Activated effector memory CD4-positive, alpha-beta T cell treated with Interleukin-2 at 50 U/mL for 16 hours (primary cell): ENCODE results near the gene NABP1.

Source experiments
- DNase-seq: peaks from one replicate; pipeline ENCODE4 v3.0.0-alpha.2; 2020

NABP1 gene

DNA sequence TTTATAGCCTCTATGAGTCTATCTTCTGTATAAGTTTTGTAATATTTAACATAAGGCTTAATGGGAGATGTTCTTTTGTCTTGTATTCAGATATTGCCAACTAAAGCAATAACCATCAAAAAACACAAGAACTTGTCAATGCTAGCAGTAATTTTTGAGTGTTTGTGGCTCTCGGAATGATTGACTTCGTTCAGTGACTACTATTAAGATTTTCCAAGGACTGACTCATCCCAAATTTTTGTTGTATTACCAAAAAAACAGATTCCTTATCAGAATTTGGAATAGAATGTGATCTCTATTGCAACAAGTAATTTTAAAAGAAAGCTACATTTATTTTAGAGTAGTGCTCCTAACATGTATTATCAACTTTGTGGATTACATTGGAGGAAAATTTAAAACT is 8.1 kb downstream of the NABP1 start:
- DNase-seq, result no peak

DNA sequence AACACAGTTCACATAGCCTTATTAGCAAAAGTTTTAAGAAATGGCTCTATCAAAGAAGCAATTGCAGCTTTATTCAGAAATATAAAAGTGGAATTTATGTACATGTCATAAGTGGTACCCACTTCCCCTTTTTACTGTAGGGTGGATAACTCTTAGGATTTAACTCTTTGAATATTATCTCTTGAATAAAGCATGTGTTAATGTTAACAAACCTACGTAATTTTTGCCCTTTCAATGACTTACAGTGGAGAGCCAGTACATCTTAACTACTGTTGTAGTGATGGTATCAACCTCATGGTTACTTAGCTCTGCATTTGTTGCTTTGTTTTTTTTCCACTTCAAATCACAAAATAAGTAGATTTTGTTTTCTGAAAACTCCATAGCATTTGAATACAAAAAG is 8.8 kb downstream of the NABP1 start:
- DNase-seq, result no peak

DNA sequence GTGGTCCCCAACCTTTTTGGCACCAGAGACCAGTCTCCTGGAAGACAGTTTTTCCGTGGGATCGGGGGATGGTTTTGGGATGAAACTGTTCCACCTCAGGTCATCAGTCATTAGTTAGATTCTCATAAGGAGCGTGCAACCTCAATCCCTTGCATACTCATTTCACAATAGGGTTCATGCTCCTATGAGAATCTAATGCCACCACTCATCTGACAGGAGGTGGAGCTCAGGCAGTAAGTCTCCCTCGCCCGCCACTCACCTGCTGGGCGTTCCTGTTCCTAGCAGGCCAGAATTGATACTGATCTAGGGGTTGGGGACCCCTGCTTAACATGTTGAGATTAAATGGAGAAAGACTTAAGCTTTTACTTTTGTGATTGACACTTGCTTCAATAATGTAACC is 9.9 kb downstream of the NABP1 start:
- no peak for DNase-seq

DNA sequence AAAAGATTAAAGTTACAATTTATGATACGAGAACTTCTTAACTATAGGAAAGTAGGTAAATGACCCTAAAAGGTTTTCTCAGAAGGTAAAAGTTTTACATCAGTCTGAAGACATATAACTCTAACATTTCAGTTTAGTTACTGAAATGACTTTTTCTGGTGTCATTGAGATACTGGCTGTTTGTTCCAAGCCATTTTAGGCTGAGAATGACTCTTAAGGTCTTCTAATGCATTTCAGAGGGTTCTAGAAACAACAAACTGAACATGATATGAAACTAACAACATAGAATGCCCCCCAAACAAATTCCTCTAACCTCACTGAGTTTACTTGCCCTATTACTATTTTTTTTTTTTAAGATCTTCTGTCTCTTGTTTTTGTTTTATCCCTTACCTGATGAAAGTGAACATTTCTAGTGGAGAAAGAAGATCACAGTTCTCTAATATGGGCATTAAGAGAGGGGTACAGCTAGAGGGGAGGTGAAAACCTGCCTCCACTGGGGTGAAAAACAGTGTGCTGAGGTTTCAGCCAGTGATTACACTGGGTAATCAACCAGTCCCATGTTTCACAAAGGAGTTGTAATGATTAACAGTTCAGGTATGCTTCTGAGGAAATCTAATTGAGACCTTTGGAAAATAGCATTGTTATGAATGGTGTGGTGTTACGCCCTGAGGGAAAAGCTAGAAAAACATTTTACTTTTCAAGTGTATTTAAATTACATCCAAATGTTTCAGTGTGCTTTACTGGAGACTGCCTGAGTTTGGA is 11.2 kb downstream of the NABP1 start:
- no peak for DNase-seq

DNA sequence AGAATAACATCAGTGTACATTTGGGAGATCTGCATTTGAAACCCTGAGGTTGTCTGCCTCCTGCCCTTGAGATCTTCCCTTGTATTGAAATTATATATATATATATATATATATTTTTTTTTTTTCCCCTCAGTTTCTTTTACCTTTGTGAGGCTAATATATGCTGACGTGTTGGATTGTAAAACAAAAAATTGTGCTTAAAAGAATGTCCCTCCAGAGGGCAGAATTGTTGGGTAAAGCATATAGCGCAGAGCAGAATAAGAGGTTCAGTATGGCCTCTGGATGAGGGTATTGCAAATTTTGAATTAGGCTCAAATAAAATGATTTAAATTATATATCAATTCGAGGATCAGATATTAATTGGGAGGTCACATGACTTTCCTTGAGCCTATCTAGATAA is 12.4 kb downstream of the NABP1 start:
- DNase-seq, result no peak

DNA sequence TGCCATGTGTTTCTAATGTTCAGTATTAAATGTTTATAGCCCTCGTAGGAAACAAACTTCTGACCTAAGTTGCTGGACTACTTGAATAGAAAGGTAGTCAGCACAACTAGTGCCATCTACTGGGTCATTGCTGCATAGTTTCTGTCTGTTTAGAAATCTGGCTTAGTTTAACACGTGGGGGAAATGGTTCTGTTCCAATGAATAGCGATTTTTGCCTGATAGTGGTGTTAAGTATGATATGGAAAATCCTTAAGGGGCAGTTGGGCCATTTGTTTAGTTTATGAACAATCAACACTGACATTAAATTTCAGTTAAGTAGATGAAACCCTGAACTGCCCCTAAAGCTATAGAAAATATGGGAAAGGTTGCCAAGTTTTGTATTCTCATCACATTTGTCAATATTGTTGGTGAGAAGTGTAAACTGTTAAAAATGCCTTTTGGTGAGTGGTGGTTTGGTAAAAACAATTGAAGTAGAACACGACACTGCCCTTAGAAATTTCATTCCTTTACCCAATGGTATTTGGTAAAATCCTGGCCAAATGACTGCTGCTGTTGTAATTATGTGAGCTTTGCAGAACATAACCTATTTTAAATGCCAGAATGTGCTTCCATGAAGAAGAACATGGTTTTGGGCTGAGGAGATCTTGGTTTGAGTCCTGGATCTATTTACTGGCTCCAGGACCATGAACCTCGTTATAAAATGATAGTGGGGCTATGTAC is 13.2 kb downstream of the NABP1 start:
- DNase-seq, result no peak

DNA sequence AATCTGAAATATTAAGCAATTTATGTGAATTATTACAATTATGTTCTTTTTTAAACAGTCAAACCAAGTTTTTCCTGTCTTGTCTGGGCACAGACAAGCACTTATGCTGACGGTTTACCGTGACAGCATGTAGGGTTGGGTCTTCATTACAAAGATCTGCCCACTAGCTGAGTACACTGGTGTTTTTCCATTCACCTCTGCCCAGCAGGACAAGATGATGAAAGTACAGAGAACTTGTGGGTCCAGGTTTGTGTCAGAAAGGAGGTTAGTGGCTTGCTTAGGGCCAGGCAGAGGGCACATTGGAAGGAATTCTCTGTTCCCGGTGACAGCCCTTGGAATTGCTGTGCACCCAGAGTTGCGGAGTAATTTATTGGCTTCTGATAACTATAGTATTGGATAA is 14.0 kb downstream of the NABP1 start:
- DNase-seq, result no peak

DNA sequence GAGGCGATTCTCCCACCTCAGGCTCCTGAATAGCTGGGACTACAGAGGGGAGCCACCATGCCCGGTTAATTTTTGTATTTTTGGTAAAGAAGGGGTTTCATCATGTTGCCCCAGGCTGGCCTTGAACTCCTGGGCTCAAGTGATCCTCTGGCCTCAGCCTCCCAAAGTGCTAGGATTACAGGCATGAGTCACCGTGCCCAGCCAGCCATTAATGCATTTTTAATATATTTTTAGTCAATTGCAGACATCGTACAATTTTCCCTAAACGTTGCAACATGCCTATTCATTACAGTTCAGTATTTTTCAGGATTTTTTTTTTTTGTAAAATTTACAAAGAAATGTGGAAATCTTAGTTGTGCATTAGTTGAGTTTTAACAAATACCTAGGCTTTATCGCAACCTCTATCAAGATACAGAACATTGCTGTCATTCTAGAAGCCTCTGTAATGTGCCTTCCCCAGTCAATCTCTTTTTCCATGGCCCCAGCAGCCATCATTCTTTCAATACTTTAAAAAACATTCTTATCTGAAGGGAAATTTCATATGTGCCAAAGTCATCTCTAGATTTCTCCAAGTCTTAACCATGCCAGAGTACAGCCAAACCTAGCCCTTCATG is 14.7 kb downstream of the NABP1 start:
- DNase-seq, result no peak

DNA sequence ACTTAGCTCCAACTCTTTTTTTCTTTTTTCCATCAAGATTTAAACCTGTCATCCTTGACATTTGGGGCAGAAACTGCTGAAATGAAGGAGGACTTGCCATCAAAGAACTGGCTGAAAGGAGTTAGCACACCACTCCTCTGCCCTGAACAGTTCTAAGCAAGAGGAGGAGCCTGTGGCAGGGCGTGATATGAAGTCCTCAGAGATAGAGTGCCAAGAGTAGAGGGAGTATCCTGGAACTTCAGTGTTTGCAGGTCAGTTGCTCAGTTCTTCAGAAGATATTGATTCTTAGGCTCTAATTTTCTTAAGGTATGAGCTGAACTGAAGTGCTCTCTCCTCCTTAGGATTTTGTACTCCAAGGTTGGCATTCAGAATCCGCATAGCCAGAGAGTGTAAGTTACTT is 15.2 kb downstream of the NABP1 start:
- DNase-seq, result no peak

DNA sequence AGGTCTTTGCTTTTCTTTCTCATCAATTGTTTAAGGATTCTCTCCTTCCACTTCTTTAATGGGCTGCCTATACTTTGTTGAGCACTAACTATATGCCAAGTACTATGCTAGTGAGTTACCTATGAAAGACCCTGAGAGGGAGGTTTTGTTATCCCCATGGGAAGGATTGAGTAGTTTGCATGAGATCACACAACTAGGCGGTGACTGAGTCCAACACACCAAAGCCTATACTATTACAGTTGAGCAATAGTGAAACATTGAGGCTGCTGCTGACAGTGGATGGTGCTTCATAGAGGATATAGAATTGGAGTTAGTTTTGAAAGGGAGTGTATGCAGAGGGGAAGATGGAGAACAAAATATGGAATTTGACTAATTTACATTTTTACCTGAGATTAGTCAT is 15.8 kb downstream of the NABP1 start:
- DNase-seq, result no peak

DNA sequence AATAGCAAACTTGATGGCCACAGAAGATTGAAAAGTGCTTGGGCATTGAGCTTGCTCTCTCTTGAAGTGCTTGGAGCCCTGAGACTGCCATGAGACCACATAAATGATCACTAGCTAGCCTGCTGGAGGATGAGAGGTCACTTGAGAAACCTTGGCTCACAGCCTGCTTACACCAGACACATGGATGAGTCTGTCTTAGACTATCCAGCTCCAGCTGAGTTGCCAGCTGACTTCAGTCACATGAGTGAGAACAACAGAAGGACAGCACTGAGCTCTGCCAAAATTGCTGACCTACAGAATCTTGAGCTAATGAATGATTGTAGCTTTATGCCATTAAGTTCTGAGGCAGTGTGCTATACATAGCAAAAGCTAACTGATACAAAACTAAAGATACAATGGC is 18.1 kb downstream of the NABP1 start:
- no peak for DNase-seq

DNA sequence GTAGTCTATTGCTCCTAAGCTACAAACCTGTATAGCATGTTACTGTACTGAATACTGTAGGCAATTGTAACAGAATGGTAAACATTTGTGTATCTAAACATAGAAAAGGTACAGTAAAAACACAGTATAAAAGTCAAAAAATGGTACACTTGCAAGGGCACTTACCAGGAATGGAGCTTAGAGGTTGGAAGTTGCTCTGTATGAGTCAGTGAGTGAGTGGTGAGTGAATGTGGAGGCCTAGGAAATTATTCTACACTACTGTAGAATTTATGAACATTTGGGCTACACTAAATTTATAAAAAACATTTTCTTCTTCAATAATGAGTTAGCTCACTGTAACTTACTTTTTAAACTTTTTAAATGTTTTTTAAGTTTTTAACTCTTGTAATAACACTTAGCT is 19.0 kb downstream of the NABP1 start:
- no peak for DNase-seq

DNA sequence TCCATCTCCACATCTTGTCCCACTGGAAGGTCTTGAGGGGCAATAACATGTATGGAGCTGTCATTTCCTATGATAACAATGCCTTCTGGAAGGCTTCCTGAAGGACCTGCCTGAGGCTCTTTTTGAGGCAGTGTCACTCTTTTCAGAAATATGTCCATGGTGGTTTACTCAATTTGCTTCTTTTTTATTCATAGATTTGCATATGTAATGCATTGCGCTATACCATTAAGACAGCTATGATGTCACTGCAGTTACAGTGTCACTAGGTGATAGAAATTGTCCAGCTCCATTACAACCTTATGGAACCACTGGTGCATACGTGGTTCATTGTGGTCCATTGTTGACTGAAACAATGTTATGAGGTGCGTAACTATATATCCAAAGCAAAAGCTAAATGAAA is 19.9 kb downstream of the NABP1 start:
- DNase-seq, result no peak

DNA sequence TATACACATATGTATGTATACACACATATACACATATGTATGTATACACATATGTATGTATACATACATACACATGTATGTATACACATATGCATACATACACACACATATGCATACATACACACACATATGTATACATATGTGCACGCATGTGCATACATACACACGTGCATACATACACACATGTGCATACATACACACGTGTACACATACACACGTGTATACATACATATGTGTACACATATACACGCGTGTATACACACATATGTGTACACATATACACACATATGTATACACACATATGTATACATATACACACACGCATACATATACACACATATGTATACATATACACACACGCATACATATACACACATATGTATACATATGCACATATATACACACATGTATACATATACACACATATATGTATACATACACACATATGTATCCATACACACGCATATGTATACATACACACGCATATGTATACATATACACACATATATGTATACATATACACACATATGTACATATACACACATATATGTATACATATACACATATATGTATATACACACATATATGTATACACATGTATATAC is 21.5 kb downstream of the NABP1 start:
- no peak for DNase-seq

DNA sequence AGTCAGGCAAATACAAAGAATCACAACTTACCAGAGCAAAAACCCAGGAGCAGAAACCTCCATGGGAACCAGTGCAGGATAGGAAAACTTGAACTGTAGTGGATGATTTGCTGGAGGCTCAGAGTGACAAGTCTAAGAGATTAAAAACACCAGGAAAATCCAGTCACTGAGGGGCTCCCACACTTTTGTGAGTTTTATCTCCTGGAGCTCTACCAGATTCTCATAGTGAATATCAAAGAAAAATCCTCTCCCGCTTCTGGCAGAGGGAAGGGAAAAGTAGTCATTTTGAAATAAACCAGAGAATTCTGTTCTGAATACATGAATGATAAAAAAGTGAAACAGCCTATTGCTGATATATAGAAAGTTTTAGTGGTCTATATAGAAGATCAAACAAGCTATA is 23.1 kb downstream of the NABP1 start:
- DNase-seq, result no peak

DNA sequence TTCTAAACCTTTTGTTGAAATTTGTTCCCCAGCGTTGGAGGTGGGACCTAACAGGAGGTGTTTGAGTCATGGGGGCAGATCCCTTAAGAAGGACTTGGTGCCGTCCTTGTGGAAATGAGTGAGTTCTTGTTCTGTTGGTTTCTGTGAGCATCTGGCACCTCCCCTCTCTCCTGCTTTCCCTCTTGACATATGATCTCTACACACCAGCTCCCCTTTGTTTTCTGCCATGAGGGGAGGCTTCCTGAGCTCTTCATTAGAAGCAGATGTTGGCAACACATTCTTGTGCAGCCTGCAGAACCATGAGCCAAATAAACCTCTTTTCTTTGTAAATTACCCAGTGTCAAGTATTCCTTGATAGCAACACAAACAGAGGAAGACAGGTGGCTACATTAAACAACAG is 23.8 kb downstream of the NABP1 start:
- no peak for DNase-seq

DNA sequence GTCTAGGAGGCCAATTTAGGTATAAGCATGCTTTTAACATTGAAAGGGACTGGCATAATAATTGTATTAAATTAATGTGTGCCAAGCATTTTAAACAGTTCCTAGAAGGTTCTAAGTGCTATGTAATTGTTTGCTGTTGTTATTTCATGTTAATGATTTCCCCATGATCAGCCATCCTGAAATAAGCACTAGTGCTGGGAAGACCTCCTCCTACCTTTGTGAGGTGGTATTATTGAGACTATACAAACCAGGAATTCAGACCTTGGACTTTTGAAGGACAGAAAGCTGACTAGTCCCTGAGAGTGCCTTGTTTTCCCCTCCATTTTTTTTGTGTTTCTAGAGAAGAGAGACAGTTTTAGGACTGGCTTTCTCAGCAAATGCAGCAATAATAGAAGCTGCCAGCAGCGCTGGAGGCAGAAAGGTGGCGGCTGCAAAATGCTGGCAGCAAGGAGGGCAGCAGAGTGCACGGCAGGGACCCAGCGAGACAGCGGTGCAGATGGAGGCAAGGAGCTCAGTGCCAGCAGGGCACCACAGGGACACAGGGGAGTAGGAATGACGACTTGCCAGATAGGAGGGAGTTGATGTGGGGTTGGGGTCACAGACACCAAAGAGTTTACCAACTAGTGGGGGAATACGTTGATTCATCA is 25.3 kb downstream of the NABP1 start:
- DNase-seq, result no peak

DNA sequence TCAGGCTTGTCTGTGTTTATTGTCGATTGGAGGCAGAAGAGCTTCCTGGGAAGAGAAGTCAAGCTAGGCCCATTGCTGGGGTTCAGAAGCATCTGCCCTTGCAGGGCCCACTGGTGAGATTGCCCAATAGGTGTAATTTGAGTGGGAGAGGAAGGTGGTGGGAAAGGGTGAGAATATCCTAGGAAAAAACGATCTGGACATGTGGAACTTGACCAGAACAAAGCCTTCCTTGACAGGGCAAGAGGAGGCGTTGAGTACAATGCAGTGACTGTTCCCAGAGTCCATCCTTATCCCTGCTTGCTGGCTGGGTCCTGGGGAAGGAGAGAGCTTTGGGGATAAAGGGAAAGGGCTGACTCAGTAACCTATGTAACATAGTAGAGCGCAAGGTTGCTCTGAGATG is 27.1 kb downstream of the NABP1 start:
- no peak for DNase-seq

DNA sequence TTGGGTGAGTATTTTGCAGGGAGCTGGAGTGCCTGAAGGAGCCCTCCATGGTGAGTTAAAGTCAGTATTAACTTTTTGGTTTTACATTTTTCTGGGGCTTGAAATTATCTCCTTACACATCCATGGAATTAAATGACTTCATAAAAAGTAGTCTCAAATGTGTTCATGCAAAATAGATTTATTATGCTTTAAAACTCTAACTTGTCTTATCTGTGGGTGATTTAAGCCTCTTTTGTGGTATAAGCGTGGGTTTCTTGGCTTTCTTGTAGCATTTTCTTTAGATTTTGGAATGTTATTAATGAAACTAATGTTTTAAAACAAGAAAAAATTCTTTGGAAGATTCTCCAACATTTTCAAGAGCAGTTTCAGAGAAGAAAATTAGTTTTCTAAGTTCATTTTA is 27.8 kb downstream of the NABP1 start:
- no peak for DNase-seq

DNA sequence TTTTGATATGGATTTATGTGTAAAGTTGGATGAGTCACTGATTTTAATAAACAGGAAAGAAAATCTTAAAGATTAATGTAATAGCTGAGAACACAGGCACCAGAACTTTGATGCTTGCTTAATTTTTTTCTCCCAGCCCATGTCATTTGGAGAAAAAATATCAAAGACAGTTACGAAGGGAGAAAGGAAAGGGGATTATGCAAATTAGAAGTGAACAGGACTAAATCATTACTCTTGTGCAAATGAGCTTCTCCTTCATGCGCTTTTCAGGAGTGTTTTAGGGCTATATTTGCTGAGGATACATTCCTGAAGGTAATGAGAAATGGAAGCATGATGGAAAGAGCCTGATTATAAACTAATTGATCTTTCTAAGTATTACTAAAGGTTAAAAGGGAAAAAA is 28.9 kb downstream of the NABP1 start:
- no peak for DNase-seq

DNA sequence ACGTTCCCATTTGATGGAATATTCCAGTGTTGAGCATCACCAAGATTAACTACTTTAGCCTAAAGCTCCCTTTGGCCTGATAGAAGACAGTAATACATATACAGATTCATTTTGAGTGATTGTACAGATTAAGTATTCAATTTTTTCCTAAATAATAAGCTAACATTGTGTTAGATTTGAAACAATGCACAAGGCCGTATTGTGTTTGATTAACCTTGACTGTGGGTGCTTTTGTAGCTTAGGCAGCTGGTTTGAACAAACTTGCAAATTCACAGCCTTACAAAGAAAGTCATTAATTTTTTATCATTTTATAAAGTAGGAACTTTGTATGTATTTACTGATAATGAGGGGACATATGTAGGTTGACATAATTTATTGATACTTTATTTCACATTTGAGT is 29.6 kb downstream of the NABP1 start:
- DNase-seq, result no peak

DNA sequence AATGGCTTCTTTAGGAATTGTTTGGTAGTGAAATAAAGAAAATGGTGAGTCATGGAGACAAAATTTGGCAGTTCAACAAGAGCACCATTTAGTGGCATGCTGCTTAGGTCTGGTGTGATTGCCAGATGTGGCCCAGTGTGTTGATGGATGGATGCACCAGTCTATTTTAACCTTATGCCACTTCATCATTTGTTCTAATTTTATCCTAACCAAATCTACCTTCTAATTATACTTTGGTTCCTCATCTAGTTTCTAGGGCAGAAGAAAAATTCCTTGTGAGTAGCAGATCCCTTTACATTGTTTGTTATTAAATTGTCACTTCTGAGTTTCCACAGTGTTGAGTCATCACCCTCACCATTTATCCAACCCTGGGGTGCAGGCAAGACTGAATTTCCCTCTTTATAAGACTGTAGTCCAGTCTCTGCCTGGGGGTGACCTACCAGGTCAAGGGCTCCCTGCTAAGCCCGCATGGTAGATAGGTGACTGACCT is 32.5 kb downstream of the NABP1 start:
- no peak for DNase-seq

DNA sequence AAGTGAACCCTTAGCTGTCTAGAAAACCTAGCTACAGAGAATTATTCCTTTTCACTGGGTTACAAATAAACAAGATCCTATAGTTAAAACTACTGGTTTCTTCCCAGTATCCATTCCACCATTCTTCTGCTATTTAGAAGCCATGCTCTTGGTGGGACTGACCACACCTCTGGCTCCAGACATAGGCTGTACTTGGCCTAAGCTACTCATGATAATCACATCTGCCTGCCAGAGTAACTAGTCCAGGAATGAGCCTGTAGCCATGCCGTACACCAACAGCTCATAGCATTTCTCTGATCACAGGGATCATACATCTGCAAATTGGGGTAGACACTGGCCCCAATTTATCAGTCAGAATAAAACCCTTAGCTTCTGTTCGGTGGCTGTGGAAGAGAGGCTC is 33.7 kb downstream of the NABP1 start:
- no peak for DNase-seq
